AG10803 (cell line): ENCODE data around the gene USP32.

Experiments used
- DNase-seq: peaks from one replicate; pipeline ENCODE4 v3.0.0; 2010; ENCODE audit warnings: low read depth
- H3K4me3 ChIP-seq: 2 replicates; pipeline ENCODE4 v1.5.1; 2011; ENCODE audit warnings: mild to moderate bottlenecking, low read length, control low read depth
- TF ChIP-seq, protein P1 (sequence below): conservative IDR thresholded peaks from 2 replicates; pipeline ENCODE4 v1.5.1; 2011; ENCODE audit warnings: mild to moderate bottlenecking, low read length, control low read depth, inconsistent platforms

The USP32 gene

DNA sequence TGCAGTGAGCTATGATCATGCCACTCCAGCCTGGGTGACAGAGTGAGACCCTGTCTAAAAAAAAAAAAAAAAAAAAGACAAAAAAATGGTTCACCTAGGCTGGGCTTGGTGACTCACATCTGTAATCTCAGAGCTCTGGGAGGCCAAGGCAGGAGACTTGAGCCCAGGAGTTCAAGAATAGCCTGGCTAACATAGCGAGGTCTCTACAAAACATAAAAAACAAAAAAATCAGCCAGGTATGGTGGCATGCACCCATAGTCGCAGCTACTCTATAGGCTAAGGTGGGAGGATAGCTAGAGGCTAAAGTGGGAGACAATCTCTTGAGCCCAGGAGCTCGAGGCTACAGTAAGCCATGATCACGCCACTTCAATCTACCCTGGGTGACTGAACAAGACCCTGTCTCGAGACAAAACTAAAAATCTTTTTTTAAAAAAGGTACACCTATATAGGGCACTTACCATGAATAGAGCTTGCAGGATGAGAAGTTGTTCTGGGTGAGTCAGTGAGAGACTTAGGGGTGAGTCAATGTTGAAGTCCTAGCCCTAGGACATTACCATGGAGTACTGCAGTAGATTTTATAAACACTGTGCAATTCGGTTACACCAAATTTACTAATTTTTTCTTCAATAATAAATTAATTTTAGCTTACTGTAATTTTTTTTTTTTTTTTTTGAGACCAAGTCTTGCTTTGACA lies 19.0 kb downstream of the USP32 start:
- H3K4me3 ChIP-seq = no peak overlapping the region
- DNase-seq = peak; percentile 67
- TF ChIP-seq, protein P1, sequence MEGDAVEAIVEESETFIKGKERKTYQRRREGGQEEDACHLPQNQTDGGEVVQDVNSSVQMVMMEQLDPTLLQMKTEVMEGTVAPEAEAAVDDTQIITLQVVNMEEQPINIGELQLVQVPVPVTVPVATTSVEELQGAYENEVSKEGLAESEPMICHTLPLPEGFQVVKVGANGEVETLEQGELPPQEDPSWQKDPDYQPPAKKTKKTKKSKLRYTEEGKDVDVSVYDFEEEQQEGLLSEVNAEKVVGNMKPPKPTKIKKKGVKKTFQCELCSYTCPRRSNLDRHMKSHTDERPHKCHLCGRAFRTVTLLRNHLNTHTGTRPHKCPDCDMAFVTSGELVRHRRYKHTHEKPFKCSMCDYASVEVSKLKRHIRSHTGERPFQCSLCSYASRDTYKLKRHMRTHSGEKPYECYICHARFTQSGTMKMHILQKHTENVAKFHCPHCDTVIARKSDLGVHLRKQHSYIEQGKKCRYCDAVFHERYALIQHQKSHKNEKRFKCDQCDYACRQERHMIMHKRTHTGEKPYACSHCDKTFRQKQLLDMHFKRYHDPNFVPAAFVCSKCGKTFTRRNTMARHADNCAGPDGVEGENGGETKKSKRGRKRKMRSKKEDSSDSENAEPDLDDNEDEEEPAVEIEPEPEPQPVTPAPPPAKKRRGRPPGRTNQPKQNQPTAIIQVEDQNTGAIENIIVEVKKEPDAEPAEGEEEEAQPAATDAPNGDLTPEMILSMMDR = no peak

DNA sequence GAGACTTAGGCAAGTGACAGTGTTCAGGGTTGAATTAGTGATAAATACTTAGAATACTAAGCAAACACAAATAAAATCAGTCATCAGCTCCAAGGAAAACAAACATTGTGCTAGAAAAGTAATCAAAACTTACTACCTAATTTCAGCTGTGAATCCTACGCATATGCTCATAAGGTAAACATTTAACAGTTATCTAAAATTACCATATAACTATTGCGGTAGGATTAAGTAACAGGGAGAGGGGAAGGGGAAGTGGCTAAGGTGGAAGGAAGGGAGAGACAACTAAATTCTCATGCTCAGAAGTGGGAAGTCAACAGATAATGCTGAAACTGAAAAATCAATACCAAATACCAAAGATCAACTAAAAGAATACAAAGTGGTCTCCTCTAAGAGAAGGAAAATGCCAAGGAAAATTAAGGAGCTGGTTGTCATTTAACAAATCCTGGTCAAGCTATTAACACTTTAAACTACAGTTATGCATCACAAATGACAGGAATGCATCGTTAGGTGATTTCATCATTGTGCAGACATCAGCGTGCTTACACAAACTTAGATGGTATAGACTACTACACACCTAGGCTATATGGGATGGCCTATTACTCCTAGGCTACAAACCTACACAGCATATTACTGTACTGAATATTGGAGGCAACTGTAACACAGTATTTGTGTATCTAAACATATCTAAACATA lies 20.0 kb downstream of the USP32 start:
- DNase-seq = no peak
- no peak overlapping the region for H3K4me3 ChIP-seq
- TF ChIP-seq, protein P1 = no peak

DNA sequence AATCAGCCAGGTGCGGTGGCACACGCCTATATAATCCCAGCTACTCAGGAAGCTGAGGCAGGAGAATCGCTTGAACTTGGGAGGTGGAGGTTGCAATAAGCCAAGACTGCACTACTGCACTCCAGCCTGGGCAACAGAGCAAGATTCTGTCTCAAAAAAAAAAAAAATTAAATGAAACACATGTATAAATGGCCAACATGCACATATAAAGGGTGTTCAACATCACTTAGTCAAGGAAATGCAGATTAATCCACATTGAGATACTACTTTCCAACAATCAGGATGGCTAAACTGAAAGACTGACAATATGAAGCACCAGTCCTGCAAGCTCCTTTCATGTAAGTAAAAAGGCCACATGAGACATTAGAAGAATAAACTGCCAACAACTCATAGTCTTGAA lies 20.5 kb downstream of the USP32 start:
- H3K4me3 ChIP-seq = no peak overlapping the region

DNA sequence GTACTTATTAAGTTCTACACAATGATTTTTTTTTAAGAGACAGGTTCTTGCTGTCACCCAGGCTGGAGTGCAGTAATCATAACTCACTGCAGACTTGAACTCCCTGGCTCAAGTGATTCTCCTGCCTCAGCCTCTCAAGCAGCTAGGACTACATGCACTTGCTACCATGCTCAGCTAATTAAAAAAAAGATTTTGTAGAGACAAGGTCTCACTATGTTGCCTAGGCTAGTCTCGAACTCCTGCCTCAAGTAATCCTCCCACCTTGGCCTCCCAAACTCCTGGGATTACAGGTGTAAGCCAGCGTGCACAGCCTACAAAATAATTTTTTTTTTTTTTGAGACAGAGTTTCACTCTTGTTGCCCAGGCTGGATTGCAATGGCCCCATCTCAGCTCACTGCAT lies 22.2 kb downstream of the USP32 start:
- TF ChIP-seq, protein P1 = no peak
- DNase-seq = no peak
- H3K4me3 ChIP-seq = no peak overlapping the region

More for the DNA sequence above, 20.5 kb downstream of the USP32 start:
- TF ChIP-seq, protein P1 = no peak
- DNase-seq = no peak

DNA sequence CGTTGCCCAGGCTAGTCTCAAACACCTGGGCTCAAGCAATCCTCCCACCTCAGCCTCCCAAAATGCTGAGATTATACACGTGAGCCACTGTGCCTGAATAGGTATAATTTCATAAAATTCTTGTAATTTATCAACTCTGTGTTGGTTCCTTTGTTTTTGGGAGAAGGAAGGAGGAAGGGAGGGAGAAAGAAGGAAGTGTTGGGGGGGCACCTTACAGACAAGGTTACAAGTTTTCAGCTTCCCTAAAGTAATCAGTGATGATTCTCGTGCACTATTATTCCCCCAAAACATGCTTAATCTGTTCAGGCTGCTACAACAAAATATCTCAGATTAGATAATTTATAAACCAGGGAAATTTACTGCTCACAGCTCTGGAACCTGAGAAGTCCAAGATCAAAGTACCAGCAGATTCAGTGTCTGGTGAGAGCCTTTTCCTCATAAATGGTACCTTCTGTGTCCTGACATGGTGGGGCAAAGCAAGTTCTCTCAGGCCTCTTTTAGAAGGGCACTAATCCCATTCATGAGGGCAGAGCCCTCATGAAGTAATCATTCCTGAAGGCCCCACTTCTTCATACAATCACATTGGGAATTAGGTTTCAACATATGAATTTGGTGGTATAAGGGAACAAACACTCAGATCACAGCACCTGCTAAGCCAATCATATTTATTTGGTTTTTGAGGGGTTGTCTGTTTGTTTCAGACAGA lies 28.1 kb downstream of the USP32 start:
- H3K4me3 ChIP-seq = no peak overlapping the region
- TF ChIP-seq, protein P1 = no peak
- DNase-seq = no peak

DNA sequence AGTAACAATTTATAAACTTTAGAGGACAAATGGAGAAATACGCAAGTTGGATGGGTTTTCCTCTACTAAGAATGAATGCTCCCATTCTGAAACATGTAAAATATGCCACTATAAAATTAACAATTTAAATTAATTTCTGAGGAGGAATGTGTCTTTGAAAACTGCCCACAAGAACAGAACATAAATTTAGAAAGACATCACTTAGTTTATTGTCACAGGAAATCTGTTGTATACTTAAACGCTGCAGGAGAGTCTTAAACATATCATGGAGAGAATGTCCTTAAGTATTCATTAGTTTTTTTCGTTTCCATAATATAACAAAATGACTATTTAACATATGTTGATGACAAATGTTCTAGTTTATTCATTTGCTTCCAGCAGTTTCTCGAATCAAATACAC lies 29.6 kb downstream of the USP32 start:
- no peak for DNase-seq
- TF ChIP-seq, protein P1 = no peak

More for the DNA sequence above, 29.6 kb downstream of the USP32 start:
- H3K4me3 ChIP-seq = no peak overlapping the region
